Middle frontal gyrus (tissue), 1 donor: Measurements from ENCODE around the gene ACP3.
"Not testable (repeated sequence)": the region's sequence is repeated elsewhere in the genome, so short reads cannot be mapped to it uniquely, and the experiment has no call there.

Experiments
- DNase-seq: peaks from one replicate; pipeline ENCODE4 v3.0.0-alpha.2; 2015; ENCODE audit warnings: low spot score; ENCODE audit errors: extremely low spot score

ACP3 gene, protein sequence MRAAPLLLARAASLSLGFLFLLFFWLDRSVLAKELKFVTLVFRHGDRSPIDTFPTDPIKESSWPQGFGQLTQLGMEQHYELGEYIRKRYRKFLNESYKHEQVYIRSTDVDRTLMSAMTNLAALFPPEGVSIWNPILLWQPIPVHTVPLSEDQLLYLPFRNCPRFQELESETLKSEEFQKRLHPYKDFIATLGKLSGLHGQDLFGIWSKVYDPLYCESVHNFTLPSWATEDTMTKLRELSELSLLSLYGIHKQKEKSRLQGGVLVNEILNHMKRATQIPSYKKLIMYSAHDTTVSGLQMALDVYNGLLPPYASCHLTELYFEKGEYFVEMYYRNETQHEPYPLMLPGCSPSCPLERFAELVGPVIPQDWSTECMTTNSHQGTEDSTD

DNA sequence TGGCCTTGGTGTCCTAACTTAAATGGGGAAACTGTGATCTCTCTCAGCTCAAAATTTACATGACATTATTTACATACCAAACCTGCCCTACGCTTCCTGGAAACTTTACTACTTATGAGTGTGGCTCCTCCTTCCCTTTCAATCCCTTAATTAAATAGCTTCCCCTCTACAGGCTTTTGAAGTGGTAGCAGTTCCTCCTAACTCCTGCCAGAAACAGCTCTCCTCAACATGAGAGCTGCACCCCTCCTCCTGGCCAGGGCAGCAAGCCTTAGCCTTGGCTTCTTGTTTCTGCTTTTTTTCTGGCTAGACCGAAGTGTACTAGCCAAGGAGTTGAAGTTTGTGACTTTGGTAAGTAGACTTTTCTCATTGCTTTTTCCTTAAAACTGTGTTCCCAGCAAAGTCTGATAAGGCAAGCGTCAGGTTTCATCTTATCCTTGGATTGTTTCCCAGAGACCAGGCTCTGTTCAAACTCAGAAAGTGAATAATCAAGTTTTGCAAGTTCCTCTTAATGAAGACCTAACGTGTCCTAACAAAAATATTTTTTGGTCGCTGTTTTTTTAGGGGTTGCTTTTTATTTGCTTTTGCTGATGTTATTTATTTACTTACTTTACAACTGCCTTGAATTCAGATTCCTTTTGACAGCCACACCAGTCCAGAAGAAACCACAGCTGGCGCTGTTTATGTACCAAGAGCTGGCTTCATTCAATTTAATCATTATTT is at the start of gene ACP3:
Gene ACP3, plus strand, starts transcription at position 179 of the 720 bp plus-strand sequence. Its CDS starts 50 bp downstream, at position 229.
- no peak for DNase-seq

- DNase-seq: no peak
Observed at GRCh38 chr3:132268956-132269355, 48.3 kb upstream of the ACP3 start.

DNA sequence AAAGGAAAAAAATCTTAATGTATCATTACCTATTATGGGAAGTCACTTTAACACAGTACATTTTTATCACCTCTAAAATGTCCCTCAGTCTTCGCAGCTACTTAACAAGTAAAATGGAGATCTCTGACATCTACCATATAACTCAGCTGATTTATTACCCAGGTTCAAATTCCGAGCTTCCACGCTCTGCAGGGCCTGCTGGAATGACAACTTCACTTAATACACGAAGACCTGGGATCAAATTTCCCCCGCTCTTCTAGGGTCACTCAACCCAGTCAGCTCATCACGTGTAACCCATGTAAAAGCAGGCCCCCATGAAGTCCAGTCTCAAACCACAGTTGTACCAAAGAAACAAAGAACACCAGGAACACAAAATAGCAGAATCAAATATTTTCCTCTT is 44.2 kb upstream of the ACP3 start:
- DNase-seq: no peak

GRCh38 chr3:132276228-132276906 is 40.8 kb upstream of the ACP3 start:
- DNase-seq: no peak

GRCh38 chr3:132279030-132279429 is 38.2 kb upstream of the ACP3 start:
- DNase-seq: no peak

DNA sequence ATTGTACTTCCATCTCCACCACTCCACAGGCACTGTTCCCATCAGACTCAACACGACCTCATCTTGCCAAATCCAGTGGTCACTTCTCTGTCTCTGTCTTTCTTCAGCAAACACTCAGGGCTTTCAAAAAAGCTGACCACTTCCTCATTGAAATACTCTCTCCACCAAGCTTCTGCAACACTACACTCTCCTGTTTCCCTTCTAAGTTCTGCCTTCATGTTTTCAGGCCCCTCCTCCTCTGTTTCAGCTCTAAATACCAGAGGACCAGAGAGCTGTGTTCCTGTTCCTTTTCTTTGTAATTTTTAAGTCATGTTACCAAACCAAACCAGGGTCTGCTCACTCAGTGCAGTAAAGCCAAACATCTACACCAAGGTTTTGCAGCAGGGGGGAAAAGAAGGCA is 33.8 kb upstream of the ACP3 start:
- no peak for DNase-seq

- DNase-seq: no peak
Observed at GRCh38 chr3:132283916-132284405, 33.2 kb upstream of the ACP3 start.

DNA sequence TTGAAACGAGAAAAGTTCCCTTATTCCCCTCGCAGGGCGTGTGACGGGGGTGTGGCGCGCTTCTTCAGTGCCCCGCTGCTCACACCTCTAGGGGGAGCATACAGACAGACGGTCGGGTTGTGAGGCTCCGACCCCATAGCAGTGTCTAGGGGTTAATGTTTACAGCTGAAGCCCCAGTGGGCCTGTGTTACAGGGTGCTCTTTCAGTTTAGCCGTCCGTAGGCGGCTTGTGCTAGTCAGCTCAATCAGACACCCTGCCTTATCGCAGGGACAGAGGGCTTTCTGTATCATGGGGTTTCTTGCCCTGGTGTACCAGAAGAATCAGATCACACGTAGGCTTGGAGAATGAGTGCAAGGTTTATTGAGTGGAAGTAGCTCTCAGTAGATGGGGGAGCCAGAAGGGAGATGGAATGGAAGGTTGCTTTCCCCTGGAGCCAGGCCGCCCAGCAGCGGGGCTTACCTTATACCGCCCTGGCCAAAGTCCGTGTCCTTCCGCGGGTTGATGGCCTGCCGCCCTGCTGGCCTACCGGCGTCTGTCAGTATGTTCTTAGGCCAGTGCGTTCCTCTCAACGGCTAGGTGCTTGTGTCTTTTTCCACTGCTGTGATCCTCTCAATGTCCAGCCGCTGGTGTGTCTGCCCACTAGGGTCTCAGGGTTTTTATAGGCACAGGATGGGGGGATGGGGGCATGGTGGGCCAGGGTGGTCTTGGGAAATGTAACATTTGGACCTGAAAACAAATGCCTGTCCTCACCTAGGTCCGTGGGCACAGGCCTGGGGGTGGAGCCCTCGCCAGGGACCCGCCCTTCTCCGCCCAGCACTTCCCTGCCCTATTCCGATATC is 32.2 kb upstream of the ACP3 start:
- DNase-seq: no peak

DNA sequence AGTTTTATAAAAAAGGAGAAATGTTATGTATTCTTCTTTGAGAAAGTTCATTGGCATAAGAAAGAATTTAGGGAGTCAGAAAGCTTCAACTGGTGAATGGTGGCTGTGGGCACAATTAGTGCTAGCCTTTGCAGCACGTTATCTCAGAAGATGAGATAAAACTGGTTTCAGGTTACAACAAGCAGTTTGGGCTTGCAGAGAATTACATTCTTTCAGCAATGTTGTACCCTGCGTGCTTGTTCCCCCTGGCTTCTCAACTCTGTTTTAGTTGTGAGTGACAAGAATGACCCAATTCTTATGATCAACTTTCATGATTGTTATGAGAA is 31.6 kb upstream of the ACP3 start:
- DNase-seq: no peak

- DNase-seq: no peak
Observed at GRCh38 chr3:132286035-132286434, 31.2 kb upstream of the ACP3 start.

DNA sequence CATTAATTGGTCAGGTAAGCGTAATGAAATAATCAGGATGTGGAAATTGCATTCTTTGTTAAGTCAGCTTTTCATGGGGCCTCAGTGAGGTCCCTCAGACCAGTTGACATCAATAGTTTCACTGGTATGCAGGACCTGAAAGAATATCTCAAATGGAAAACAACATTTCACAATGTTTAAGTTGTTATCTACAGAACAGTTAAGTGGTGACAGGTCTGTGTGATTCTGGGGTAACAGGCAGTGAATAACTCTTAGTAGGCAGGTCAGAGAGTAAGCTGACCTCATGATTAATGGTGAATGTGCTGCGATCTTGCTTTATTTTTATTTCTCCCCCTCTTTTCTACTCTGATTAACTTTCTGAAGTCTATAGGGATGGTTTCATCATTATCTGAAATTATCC is 28.9 kb upstream of the ACP3 start:
- DNase-seq: no peak

GRCh38 chr3:132289316-132289715 is 27.9 kb upstream of the ACP3 start:
- no peak for DNase-seq

GRCh38 chr3:132290833-132291232 is 26.4 kb upstream of the ACP3 start:
- DNase-seq: no peak

DNA sequence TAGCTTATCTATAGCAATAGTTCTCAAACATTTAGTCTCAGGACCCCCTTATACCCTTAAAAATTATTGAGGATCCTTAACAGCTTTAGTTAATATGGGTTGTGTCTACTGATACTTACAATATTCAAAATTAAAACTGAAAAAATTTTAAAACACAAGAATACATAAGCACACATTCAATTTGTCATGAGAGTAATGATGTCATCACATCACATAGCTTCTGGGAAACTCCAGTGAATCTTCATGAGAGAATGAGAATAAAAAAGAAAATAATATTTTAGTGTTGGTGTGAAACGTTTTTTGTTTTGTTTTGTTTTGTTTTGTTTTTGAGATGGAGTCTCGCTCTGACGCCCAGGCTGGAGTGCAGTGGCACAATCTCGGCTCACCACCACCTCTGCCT is 25.2 kb upstream of the ACP3 start:
- DNase-seq: no peak

DNA sequence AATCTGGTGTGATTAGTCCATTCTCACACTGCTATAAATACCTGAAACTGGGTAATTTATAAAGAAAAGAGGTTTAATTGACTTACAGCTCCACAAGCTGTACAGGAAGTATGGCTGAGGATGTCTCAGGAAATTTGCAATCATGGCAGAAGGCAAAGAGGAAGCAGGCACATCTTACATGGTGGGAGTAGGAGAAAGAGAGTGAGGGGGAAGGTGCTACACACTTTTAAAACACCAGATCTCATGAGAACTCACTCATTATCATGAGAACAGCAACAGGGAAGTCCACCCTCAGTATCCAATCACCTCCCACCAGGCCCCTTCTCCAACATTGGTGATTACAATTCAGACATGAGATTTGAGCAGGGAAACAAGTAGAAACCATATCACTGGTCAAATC is 24.0 kb upstream of the ACP3 start:
- DNase-seq: no peak

DNA sequence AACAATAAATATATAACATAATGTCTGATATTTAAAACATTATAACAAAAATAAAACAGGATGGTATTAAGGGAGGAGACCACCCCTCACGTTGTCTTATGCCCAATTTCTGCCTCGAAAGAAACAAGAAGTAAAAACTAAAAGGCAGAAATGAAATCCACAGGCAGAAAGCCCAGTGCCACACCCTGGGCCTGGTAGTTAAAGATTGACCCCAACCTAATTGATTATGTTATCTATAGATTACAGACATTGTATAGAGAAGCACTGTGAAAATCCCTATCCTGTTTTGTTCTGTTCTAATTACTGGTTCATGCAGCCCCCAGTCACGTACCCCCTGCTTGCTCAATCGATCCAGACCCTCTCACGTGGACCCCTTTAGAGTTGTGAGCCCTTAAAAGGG is 22.3 kb upstream of the ACP3 start:
- DNase-seq: no peak

- not testable (repeated sequence) for DNase-seq
Observed at GRCh38 chr3:132303336-132304201, 13.6 kb upstream of the ACP3 start.

GRCh38 chr3:132304351-132304750 is 12.9 kb upstream of the ACP3 start:
- DNase-seq: not testable (repeated sequence)

- not testable (repeated sequence) for DNase-seq
Observed at GRCh38 chr3:132310057-132310456, 7.2 kb upstream of the ACP3 start.

- no peak for DNase-seq
Observed at GRCh38 chr3:132311316-132311715, 5.9 kb upstream of the ACP3 start.
